ENCODE measurements around the gene AIG1. TPM values are rescaled to one million over a fixed set of nuclear protein-coding genes. Genes with fewer than 3 reads are reported as not detected.
A peak's percentile ranks its signal among the peaks of the same experiment; 100 is the strongest.

AIG1 gene
- total and polyA plus RNA-seq, 2 of the 13 experiments (the other 11 are each of a cell fraction or from before 2014, with no cell fraction given): 115 to 197 TPM

GRCh38 chr6:143060806-143061596, at the start of gene AIG1 (continued):
- TF ChIP-seq PRPF4 (IDR thresholded peaks at IDR 0.05; ENCODE audit: low read depth, low read length, poor library complexity, severe bottlenecking) (peak; percentile 60), HNF1B (CRISPR knock-in tag; IDR thresholded peaks at IDR 0.05) (peak; percentile 54; the same call in 1 of the 2 replicates), ZNF646 (CRISPR knock-in tag; IDR thresholded peaks at IDR 0.05) (peak; percentile 93), ZNF776 (CRISPR knock-in tag; IDR thresholded peaks at IDR 0.05) (peak; percentile 75; the same call in 1 of the 2 replicates), ZNF513 (CRISPR knock-in tag; conservative IDR thresholded peaks at IDR 0.05) (no peak), NR1H2 (CRISPR knock-in tag; IDR thresholded peaks at IDR 0.05; ENCODE audit: borderline replicate concordance, low read depth) (peak; percentile 81; the same call in 1 of the 2 replicates), ZNF781 (CRISPR knock-in tag; IDR thresholded peaks at IDR 0.05; ENCODE audit: borderline replicate concordance, not compliant biosample characterization) (peak; percentile 94), ZNF761 (CRISPR knock-in tag; conservative IDR thresholded peaks at IDR 0.05) (peak; percentile 21; the same call in 1 of the 2 replicates), TFAP4 (IDR thresholded peaks at IDR 0.05; ENCODE audit: borderline replicate concordance, low read depth) (peak; percentile 46; the same call in 1 of the 2 replicates), ZBTB14 (CRISPR knock-in tag; IDR thresholded peaks at IDR 0.05) (peak; percentile 87), BORCS8-MEF2B (CRISPR knock-in tag; IDR thresholded peaks at IDR 0.05) (peak; percentile 15), ZFP36L2 (CRISPR knock-in tag; IDR thresholded peaks at IDR 0.05) (0 out of 2 replicates have a peak, but pooled peaks have one; percentile 26), E2F2 (CRISPR knock-in tag; IDR thresholded peaks at IDR 0.05; ENCODE audit: borderline replicate concordance) (0 out of 2 replicates have a peak, but pooled peaks have one; percentile 59), RNF2 (conservative IDR thresholded peaks at IDR 0.05; ENCODE audit: low read depth) (0 out of 2 replicates have a peak, but pooled peaks have one; percentile 36)

Data from HepG2 (cell line).